Neuronal stem cell (in vitro differentiated cells): ENCODE measurements around the gene SLC9A9.
A peak's percentile ranks its signal among the peaks of the same experiment; 100 is the strongest.

Experiments
- DNase-seq: peaks from one replicate; pipeline ENCODE4 v3.0.0-alpha.2; 2013; ENCODE audit warnings: low spot score
- H2AFZ ChIP-seq: one replicate; pipeline ENCODE4 v1.6.1; 2013; ENCODE audit warnings: mild to moderate bottlenecking, low read length, inconsistent platforms
- H2AK5ac ChIP-seq: 2 replicates; pipeline ENCODE4 v1.6.1; 2013; ENCODE audit warnings: low read depth, mild to moderate bottlenecking, inconsistent platforms, low read length, moderate library complexity, mixed read lengths
- H2BK120ac ChIP-seq: 2 replicates; pipeline ENCODE4 v1.6.1; 2013; ENCODE audit warnings: low read depth, mild to moderate bottlenecking, inconsistent platforms, low read length, moderate library complexity, mixed read lengths
- H2BK12ac ChIP-seq: one replicate; pipeline ENCODE4 v1.6.1; 2013; ENCODE audit warnings: low read length, inconsistent platforms
- H2BK15ac ChIP-seq: 2 replicates; pipeline ENCODE4 v1.6.1; 2013; ENCODE audit warnings: mild to moderate bottlenecking, low read length, inconsistent platforms, mixed read lengths
- H2BK5ac ChIP-seq: one replicate; pipeline ENCODE4 v1.6.1; 2013; ENCODE audit warnings: inconsistent platforms, mild to moderate bottlenecking, low read length, moderate library complexity
- H3K14ac ChIP-seq: one replicate; pipeline ENCODE4 v1.6.1; 2013; ENCODE audit warnings: low read length, inconsistent platforms
- H3K18ac ChIP-seq: 2 replicates; pipeline ENCODE4 v1.6.1; 2013; ENCODE audit warnings: low read length, inconsistent platforms
- H3K23ac ChIP-seq: 2 replicates; pipeline ENCODE4 v1.6.1; 2013; ENCODE audit warnings: low read depth, mild to moderate bottlenecking, mixed read lengths, low read length, inconsistent platforms; ENCODE audit not compliant: poor library complexity
- H3K27ac ChIP-seq: replicated peaks from 3 replicates; pipeline ENCODE4 v1.5.1; 2013; ENCODE audit warnings: low read length, inconsistent platforms
- H3K27me3 ChIP-seq, 3 experiments: 2 replicates each; pipeline ENCODE4 v1.6.1; 2013; ENCODE audit warnings: low read length in 3 of 3, mild to moderate bottlenecking in 2 of 3, inconsistent platforms in 1 of 3, low read depth in 1 of 3, mixed read lengths in 1 of 3, moderate library complexity in 1 of 3; ENCODE audit not compliant: control insufficient read depth in 3 of 3, insufficient read depth in 3 of 3
- H3K36me3 ChIP-seq, 2 donors: replicated peaks in 1 of 2; 2 replicates each; pipeline ENCODE4 v1.6.1; 2013; ENCODE audit warnings: low read length in 2 of 2; ENCODE audit not compliant: control insufficient read depth in 2 of 2, insufficient read depth in 2 of 2
- H3K4ac ChIP-seq: 2 replicates; pipeline ENCODE4 v1.6.1; 2013; ENCODE audit warnings: inconsistent platforms, mild to moderate bottlenecking, low read length, moderate library complexity
- H3K4me1 ChIP-seq, 2 donors: 1 replicate in 1 of 2; 2 replicates in 1 of 2; pipeline ENCODE4 v1.6.1; 2013; ENCODE audit warnings: low read length in 2 of 2, low read depth in 1 of 2; ENCODE audit not compliant: control insufficient read depth in 2 of 2, insufficient read depth in 1 of 2
- H3K4me2 ChIP-seq: one replicate; pipeline ENCODE4 v1.6.1; 2013; ENCODE audit warnings: mild to moderate bottlenecking, low read length, inconsistent platforms; ENCODE audit not compliant: insufficient read depth, poor library complexity, severe bottlenecking
- H3K4me3 ChIP-seq, 2 donors: 2 replicates each; pipeline ENCODE4 v1.5.1; 2013; ENCODE audit warnings: low read length in 2 of 2, mild to moderate bottlenecking in 2 of 2, inconsistent platforms in 1 of 2, moderate library complexity in 1 of 2
- H3K79me1 ChIP-seq: one replicate; pipeline ENCODE4 v1.6.1; 2013; ENCODE audit warnings: low read depth, mild to moderate bottlenecking, inconsistent platforms, low read length, moderate library complexity
- H3K9ac ChIP-seq: one replicate; pipeline ENCODE4 v1.6.1; 2013; ENCODE audit warnings: mild to moderate bottlenecking, low read depth, low read length, inconsistent platforms; ENCODE audit not compliant: poor library complexity
- H3K9me3 ChIP-seq, 2 donors: replicated peaks in 1 of 2; 2 replicates each; pipeline versions ENCODE3 to v1.6.1; 2013; ENCODE audit warnings: low read length in 2 of 2, mild to moderate bottlenecking in 2 of 2, inconsistent platforms in 1 of 2, low read depth in 1 of 2, mixed read lengths in 1 of 2, moderate library complexity in 1 of 2; ENCODE audit not compliant: control insufficient read depth in 2 of 2, insufficient read depth in 1 of 2
- H4K8ac ChIP-seq: one replicate; pipeline ENCODE4 v1.6.1; 2013; ENCODE audit warnings: low read depth, mild to moderate bottlenecking, inconsistent platforms, low read length, moderate library complexity
- H4K91ac ChIP-seq: one replicate; pipeline ENCODE4 v1.6.1; 2013; ENCODE audit warnings: low read length, low read depth, mild to moderate bottlenecking, inconsistent platforms; ENCODE audit not compliant: poor library complexity
- WGBS, 2 donors: extraction: QIAGEN DNeasy Blood & Tissue Kit; methylation state at CpG; one replicate each; pipeline ENCODE4 v1.1.7; 2013; ENCODE audit warnings: missing lambda C conversion rate in 2 of 2, mixed read lengths in 1 of 2; ENCODE audit not compliant: insufficient read length in 2 of 2, insufficient replicate concordance in 1 of 2; ENCODE audit errors: extremely low coverage in 2 of 2; 5-methylcytosine and 5-hydroxymethylcytosine counted together

SLC9A9 gene

DNA sequence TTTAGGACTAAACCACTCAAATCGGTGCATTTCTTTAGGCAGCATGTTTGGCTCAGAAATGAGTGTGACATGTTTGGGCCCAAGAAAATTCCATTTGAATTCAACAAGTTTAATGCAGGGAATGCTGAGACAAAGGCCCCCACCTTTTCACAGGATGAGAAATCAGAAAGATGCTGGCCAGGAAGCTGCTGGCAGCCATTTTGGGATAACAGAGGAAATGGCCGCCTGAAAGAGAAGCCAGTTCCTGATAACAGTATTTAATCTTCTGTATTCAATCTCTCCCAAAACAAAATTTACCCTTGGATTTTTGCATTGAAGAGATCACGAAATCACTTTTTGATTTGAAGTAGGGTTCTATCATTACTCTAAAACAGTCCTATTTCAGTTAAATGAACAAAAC lies 350.9 kb downstream of the SLC9A9 start:
- H3K27me3 ChIP-seq, result no peaks in the 10 kb centered on the region
- peaks cover 0 to 6% of the 10 kb centered on the region in 2 donors for H3K4me1 ChIP-seq
- H3K18ac ChIP-seq, result no peak overlapping the region
- H3K4me3 ChIP-seq, result no peak overlapping the region
- H2BK5ac ChIP-seq, result no peak overlapping the region
- no peaks in the 10 kb centered on the region for H3K79me1 ChIP-seq
- H3K14ac ChIP-seq, result no peak overlapping the region
- peaks cover 0 to 13% of the 10 kb centered on the region in 2 donors for H3K9me3 ChIP-seq
- no peak overlapping the region for H2BK15ac ChIP-seq
- H3K36me3 ChIP-seq, result no peaks in the 10 kb centered on the region
- H3K27ac ChIP-seq, result no peak overlapping the region
- WGBS, 2 donors, result no CpG with 5 or more reads among the region's 3 CpGs
- H2AFZ ChIP-seq, result peak overlapping the region; percentile 82
- no peak overlapping the region for H4K91ac ChIP-seq
- H3K23ac ChIP-seq, result no peak overlapping the region
- H3K9ac ChIP-seq, result no peak overlapping the region
- H2AK5ac ChIP-seq, result no peak overlapping the region
- H2BK120ac ChIP-seq, result no peak overlapping the region
- H2BK12ac ChIP-seq, result no peak overlapping the region
- H3K4me2 ChIP-seq, result no peak overlapping the region
- no peak overlapping the region for H4K8ac ChIP-seq
- DNase-seq, result no peak
- no peak overlapping the region for H3K4ac ChIP-seq

DNA sequence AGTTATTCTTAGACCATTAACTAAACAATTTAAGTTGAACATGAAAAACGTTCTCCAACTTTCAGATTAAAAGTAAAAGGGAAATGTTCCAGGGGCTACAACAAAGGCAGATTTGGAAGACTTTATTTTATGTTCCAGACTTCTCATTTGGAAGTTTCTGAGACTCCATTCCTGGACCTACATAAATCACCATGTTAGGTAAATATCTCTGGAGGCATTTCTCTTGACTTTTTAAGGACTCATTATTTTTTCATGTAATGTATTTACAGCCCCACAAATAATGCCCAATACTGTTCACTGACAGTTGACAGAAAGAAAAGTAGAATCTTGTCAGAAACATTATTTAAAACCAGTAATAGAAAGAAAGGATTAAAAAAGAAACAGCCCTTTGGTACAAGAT lies 352.1 kb downstream of the SLC9A9 start:
- H3K9me3 ChIP-seq, result peaks cover 0 to 13% of the 10 kb centered on the region in 2 donors
- H3K4me1 ChIP-seq, result no peaks in the 10 kb centered on the region
- no peak overlapping the region for H4K91ac ChIP-seq
- DNase-seq, result no peak
- H3K4me2 ChIP-seq, result no peak overlapping the region
- H2BK5ac ChIP-seq, result no peak overlapping the region
- H3K4ac ChIP-seq, result no peak overlapping the region
- no peak overlapping the region for H3K23ac ChIP-seq
- no peak overlapping the region for H2BK120ac ChIP-seq
- H3K36me3 ChIP-seq, result no peaks in the 10 kb centered on the region
- no peak overlapping the region for H4K8ac ChIP-seq
- H2AFZ ChIP-seq, result no peak overlapping the region
- no peak overlapping the region for H3K4me3 ChIP-seq
- H3K14ac ChIP-seq, result no peak overlapping the region
- no peak overlapping the region for H3K27ac ChIP-seq
- no peaks in the 10 kb centered on the region for H3K79me1 ChIP-seq
- no CpG with 5 or more reads among the region's 1 CpG for WGBS, 2 donors
- H3K27me3 ChIP-seq, result no peaks in the 10 kb centered on the region
- H2AK5ac ChIP-seq, result no peak overlapping the region
- no peak overlapping the region for H3K9ac ChIP-seq
- H2BK15ac ChIP-seq, result no peak overlapping the region
- H2BK12ac ChIP-seq, result no peak overlapping the region
- H3K18ac ChIP-seq, result no peak overlapping the region

GRCh38 chr3:143495527-143495926 lies 352.7 kb downstream of the SLC9A9 start:
- Histone ChIP-seq H2BK12ac (no peak overlapping the region), H3K4me1 (no peaks in the 10 kb centered on the region), H2BK15ac (no peak overlapping the region), H3K27me3 (no peaks in the 10 kb centered on the region), H3K9ac (no peak overlapping the region), H4K91ac (no peak overlapping the region), H2AK5ac (no peak overlapping the region), H2BK5ac (no peak overlapping the region), H2AFZ (no peak overlapping the region), H3K14ac (no peak overlapping the region), H3K36me3 (no peaks in the 10 kb centered on the region), H3K79me1 (no peaks in the 10 kb centered on the region), H3K9me3 (peaks cover 0 to 13% of the 10 kb centered on the region in 2 donors), H3K4ac (no peak overlapping the region), H4K8ac (no peak overlapping the region), H2BK120ac (no peak overlapping the region), H3K18ac (no peak overlapping the region), H3K4me2 (no peak overlapping the region), H3K27ac (no peak overlapping the region), H3K4me3 (no peak overlapping the region), H3K23ac (no peak overlapping the region)
- WGBS, 2 donors, result no CpG with 5 or more reads among the region's 2 CpGs
- no peak for DNase-seq

DNA sequence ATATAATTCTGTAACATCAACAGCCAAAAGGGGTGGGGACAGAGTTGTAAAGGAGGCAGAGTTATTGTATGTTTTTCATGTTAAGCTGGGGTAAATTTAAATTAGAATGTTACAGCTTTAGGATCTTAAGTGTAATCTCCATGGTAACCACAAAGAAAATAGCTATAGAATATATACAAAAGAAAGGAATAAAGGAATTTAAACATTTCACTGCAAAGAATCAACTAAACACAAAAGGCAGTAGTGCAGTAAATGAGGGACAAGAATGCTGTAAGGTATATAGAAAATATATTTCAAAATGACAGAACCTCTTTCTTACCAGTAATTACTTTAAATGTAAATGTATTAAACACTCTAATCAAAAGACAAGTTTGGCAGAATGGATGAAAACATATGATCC lies 361.7 kb downstream of the SLC9A9 start:
- Histone ChIP-seq H4K91ac (no peak overlapping the region), H4K8ac (no peak overlapping the region), H3K9ac (no peak overlapping the region), H3K27me3 (no peaks in the 10 kb centered on the region), H2BK12ac (no peak overlapping the region), H3K18ac (no peak overlapping the region), H2BK120ac (no peak overlapping the region), H2BK5ac (no peak overlapping the region), H3K9me3 (no peaks in the 10 kb centered on the region), H3K4ac (no peak overlapping the region), H2BK15ac (no peak overlapping the region), H3K4me2 (no peak overlapping the region), H3K79me1 (no peaks in the 10 kb centered on the region), H3K36me3 (no peaks in the 10 kb centered on the region), H2AK5ac (no peak overlapping the region), H3K4me1 (peaks cover 0 to 6% of the 10 kb centered on the region in 2 donors), H2AFZ (no peak overlapping the region), H3K23ac (no peak overlapping the region), H3K4me3 (no peak overlapping the region), H3K14ac (no peak overlapping the region), H3K27ac (no peak overlapping the region)
- DNase-seq, result no peak
